Endothelial cell of hepatic sinusoid (primary cell): Measurements from ENCODE around the gene UBAC2.
"Not testable (repeated sequence)": the region's sequence is repeated elsewhere in the genome, so short reads cannot be mapped to it uniquely, and the experiment has no call there.

Experiments
- in situ Hi-C: cut with HindIII; loops from 2 replicates; pipeline ENCODE4 v1.10.0; 2017; ENCODE audit warnings: low sequenced_read_pairs

Gene UBAC2

DNA sequence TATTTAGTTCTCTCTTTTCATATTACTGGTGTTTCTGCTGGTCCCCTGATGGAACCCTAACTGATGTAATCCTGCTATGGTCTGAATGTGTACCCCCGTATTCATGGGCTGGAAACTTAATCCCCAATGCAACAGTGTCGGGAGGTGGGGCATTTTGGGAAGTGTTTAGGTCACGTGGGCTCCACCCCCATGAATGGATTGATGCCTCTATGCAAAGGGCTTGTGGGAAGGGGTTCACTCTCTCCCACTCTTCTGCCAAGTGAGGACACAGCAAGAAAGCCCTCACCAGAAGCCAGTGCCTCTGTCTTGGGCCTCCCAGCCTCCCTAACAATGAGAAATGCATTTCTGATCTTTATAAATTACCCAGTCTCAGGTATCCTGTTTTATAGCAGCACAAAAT is 21.2 kb upstream of the UBAC2 start:
- in situ Hi-C loops = no loop called here

DNA sequence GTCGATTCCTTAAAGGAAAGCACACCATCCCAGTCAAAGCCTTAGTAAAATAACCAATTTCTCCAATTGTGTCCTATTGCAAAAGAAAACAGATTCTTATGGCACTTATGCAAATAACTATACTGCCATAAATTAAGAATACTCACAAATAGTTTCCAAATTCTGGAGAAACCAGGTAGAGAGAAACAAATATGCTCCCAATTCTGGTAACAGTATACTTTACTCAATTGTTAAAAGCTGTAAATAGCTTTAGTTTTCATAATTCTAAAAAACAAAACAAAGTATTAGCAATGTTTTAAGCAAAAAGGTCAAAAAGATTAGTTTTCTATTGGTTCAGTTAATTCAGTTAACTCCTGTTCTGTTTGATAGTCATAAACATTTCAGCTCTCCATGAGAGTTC is 18.2 kb upstream of the UBAC2 start:
- in situ Hi-C loops = no loop called here

DNA sequence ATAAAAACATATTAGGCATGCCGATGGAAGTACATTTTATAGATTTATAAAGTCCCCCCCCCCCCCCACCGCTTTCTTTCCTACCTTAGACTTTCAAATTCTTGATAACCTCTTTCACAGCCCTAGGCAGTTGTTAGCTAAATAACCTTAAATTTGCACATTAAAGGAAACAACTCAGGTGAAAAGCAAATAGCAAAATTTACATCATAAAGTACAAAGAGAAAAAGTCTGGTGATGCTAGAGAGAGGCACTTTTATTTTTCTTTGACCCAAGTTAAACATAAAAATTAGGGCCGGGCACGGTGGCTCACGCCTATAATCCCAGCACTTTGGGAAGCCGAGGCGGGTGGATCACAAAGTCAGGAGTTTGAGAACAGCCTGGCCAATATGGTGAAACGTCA is 15.0 kb upstream of the UBAC2 start:
- in situ Hi-C loops = no loop called here

DNA sequence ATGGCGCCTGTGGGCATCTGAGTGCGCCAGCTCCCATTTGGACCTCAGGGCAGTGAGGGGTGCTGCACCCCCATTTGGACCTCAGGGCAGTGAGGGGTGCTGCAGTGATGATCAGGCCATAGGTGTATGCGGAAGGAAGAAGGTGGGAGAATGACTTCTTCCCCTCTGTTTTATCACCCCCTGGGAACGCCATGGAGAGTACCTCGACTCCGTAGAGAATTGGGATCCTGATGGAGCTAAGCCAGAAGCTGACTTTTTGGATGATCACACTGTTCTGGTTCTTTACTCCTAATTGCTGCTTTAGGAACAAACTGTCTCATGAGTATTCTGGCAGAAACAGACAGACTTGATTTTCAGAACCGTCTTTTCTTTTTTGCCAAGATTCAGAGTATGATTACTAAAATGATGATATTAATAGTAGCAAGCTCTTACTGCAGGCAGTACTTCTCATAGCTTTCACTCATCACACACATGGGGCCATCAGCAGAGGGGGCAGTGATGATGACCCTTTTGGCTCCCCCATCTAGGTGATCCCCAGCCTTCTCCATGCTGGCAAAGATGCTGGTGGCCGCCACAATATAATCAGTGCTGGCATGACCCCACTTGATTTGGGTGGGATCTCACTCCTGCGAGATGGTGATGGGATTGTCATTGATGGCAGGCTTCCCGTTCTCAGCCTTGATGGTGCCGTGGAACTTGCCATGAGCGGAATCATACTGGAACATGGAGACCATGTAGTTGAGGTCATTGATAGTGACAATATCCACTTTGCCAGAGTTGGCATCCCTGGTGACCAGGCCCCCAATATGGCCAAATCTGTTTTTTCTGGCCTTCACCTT is 10.3 kb upstream of the UBAC2 start:
- in situ Hi-C loops = no loop called here

DNA sequence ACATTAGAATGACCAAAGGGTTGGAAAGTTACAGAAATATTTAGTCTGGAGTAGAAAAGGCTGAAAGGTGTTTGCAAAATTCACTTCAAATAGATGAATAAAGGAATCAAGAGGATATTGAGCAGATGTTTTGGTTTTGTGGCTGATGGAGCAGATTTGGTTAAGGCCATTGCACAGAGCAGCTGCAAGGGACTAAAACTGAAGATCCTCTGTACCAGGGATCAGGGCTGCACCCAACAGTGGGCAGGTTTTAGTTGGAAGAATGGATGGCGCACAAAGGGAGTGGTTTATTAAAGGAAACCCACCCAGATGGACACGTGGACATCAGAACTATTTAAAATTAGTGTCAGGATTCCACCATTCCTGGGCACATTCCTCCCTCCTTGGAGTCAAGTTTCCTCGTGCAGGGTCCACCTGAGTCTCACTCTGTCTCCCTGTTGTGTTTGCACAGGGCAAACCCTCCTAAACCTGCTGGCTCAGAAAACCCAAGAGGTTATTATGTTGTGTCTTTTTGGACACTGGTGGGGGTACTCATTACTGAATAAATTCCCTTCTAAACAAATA is 9.2 kb upstream of the UBAC2 start:
- in situ Hi-C loops = no loop called here

DNA sequence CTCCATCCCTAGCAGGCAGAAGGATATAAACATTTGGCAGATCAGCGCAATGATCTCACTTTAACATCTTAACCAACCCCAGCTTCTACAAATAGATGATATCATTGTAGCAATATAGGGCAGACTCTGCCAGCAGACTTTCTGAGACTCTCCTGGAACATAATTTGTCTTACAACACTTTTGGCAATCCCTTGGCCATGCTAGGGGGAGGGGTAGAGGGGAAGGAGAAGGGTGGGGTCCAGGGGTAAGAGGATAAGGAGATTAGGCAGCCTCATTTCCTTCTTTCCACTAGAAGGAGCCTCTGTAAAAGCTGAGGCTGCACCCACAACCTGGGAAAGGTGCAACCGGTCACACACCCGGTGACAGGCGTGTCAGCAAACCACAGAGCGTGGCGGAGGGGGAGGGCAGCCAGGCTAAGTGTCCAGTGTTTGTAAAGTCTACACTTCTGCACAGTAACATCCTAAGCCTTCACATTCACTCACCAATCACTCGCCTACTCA is 8.7 kb upstream of the UBAC2 start:
- in situ Hi-C loops = no loop called here

DNA sequence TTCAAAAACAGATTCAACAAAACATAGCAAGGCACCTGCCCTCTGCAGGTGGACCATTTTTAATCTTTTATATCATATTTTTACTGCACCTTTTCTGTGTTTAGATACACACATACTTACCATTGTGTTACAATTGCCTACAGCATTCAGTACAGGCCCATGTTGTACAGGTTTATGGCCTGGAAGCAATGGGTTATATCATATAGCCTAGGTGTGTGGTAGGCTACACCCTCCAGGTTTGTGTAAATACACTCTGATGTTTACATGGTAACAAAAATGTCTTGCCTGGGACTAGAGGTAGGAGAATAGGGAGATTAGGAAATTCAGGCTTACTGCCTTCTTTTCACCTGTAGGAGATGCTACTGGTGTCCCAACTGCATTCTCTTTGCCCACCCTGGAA is 8.2 kb upstream of the UBAC2 start:
- in situ Hi-C loops = no loop called here

DNA sequence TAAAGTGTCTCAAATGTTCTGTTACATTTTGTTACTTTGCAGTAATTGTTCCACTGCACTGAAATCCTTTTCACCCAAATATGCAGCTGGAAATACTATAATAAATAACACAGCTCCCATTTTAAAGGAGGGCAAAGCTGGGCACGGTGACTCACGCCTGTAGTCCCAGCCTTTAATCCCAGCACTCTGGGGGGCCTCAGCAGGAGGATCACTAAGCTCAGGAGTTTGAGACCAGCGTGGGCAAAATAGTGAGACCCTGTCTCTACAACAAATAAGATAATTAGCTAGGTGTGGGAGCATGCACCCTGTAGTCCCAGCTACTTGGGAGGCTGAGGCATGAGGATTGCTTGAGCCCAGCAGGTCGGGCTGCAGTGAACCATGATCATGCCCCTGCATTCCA is 7.5 kb upstream of the UBAC2 start:
- in situ Hi-C loops = no loop called here

DNA sequence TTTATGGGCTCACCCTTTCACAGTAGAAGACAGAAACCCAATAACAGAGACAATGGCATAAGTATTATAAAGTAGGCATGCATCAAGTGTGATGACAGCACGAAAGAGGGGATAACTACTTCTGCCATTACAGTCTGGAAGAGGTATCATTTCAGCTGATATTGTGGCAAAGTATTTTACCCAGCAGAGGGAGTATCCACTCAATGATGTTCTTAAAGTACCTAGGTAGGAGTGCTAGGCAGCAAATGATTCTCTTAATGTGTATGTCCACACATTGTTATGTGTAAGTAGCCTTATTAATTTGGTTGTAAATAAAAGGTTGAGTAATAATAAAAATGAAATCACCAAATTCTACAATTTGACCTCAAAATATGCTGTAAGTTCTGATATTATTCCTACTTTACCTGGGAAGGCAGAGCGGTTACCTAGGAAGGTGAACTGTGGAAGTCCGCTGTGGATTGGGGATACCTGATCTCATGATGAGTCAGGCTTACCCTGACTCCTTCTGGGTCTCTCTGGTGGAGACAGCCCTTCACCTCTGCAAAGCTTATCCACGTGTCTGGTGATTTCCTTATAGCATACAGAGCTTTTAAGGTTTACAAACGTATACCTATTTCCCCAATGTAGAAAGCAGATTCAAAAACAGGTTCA is 4.1 kb upstream of the UBAC2 start:
- in situ Hi-C loops = no loop called here

DNA sequence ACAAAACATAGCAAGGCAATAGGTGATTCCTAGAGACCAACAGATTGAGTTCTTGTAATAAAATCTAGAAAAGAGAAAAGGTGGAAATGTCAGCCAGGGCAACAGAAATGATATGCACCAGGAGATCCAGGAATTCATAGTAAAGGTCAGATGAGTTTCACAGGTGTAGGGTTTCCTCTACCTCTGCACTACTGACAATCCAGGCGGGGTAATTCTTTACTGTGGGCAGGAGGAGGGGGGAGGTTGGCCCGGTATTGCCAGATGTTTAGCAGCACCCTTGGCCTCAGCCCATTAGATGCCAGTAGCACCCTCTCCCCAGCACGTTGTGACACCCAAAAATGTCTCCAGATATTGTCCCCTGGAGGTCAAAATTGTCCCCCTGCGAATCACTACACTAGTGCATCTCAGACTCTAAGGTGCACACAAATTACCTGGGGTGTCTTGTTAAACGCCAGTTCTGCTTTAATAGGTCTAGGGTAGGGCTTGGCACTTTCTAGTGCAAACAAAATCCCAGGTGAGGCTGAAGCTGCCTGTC is 3.5 kb upstream of the UBAC2 start:
- in situ Hi-C loops = no loop called here

DNA sequence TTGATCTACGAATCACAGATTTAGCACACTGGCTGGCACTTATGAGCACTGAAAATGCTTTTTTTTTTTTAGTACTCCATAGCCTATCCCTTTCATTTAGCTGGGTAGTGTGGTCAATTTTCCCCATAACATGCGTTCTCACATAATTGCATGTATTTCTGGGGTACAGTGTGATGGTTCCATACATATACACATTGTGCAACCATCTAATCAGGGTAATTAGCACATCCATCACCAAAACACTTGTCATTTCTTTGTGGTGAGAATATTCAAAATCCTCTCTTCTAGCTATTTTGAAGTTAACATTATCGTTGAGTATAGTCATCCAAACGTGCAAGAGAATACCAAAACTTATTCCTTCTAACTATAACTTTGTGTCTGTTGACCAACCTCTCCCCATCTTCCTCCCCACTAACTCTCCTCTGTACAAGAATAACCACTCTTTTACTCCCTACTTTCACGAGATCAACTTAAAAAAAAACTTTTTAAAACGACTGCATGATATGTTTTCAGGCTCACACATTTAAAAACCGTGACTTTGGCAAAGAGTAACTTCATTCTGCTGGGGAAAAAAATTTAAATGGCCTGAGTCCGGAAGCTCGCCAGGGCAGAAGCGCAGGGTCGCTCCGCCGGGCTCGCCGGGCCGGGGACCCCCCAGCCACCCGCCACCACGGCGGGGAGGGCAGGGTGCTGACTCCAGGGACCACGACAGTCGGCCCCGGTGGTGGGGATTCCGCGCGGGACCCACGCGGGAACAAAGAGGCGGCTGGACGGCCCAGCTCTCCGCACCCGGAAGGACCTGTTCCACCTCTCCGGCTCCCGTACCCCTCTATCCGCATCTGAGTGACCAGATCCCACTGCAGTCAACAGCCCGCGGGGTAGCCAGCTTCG is 868 bp upstream of the UBAC2 start:
- in situ Hi-C loops = no loop called here

DNA sequence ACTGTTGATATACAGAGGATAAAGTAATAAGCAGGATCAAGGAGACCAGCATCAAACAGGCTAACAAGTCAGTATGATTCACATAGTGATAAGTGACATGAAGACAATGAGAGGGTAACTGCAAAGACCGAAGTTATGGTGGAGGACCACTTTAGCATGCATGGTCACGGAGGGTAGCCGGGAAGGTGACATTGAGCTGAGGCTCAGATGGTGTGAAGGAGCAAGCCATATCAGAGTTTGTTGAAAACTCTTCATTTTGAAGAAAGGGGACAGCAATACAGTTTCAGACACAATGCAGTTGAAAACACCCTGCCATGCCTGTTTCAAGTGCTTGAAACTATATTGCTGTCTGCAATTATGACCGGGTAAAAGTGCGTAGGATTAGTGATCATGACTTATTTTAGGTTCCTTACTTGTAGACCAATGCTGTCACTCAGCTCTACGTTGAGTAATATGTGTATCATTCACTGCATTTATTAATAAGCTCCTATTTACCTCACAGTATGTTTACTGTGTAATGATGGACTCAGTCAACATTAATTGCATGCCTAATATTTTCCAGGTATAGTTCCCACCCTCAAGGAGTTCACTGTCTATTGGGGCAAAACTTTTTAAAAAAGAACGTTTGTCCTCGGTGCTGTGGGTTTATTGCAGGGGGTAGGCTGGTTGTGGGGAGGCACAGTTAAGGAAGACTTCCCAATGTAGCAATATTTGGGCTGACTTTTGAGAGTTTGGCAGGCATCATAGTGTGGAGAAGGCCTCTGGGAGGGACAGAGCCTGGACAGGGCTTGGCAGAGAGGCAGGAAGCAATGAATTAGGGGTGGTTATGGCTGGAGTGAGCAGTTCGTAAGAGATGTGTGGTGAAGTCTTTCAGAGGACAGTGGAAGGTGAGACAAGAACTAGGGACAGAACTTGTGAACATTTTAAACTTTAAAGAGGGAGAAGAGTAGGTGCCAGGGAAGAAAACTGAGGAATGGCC is 3.2 kb downstream of the UBAC2 start:
- in situ Hi-C loops = no loop called here

DNA sequence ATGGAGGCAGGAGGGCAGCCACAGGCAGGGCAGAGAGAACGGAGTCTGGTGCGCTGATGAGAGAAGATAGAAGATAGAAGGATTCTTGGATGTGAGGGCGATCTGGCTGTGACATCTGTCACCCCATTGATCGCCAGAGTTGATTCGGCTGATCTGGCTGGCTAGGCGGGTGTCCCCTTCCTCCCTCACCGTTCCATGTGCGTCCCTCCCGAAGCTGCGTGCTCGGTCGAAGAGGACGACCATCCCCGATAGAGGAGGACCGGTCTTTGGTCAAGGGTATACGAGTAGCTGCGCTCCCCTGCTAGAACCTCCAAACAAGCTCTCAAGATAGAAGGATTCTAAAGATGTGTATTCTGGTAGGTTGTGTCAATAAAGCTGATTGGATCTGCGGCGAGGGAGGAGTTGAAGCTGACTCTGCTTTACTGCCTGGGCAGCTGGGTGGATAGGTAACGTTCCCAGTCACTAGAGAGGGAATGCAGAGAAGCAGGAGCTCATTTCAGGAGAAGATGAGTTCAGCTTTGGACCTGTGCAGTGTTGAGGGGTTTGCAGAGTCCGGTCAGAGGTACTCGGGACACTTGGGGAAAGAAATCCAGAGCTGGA is 5.1 kb downstream of the UBAC2 start:
- in situ Hi-C loops = no loop called here

DNA sequence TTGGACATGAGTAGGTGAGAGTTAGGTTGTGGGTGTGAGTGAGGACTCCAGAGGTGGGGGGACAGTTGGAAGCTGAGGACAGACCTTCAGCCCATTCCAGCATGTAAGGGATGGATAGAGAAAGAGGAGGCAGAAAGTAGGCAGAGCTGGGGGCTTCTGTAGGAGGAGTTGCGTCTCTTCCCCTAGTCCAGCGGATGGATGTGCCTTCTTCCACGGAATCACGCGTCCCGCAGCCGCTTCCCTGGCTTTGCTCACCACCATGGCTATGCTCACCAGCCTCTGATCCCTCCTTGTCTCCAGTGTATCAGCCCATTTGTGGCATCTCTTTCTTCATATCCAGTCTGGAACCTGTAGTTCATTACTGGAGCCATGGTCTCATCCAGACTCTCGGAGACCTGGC is 5.6 kb downstream of the UBAC2 start:
- in situ Hi-C loops = no loop called here

DNA sequence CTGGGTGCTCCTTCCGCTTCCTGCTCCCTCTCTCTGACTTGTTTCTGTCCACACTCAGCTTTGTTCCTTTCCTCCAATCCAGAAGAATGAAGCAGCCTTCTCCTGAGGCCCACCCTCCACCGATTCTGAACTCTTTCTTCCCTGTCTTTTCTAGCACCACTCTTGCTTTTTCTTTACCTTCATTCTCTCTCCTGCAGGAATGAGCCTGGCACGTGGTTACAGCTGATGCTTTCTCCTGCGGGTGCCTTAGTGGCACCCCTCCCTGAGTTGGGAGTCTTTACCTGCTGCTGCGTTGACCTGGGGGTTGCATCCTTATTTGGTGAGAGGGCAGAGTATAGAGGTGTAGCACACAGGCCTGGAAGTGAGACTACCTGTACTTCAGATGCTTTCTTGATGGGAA is 6.2 kb downstream of the UBAC2 start:
- in situ Hi-C loops = no loop called here

DNA sequence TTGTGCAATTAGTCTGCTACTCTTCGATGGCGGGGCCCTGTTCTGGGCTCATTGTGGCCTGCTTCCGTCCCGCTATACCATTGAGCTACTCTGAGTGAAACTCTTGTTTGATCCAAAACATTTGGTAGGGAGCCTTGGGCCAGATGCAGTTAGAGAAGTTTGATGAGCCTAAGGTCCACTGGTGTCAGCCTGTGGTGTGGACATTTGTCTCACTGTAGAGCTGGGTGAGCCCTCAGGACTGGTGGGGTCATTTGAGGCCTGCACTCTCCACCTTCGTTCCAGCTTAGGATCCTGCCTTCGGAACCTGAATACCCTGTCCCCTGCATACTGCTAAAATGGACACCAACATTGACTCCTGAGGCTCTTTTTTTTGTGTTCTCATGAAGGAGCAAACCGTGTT is 6.9 kb downstream of the UBAC2 start:
- in situ Hi-C loops = no loop called here

DNA sequence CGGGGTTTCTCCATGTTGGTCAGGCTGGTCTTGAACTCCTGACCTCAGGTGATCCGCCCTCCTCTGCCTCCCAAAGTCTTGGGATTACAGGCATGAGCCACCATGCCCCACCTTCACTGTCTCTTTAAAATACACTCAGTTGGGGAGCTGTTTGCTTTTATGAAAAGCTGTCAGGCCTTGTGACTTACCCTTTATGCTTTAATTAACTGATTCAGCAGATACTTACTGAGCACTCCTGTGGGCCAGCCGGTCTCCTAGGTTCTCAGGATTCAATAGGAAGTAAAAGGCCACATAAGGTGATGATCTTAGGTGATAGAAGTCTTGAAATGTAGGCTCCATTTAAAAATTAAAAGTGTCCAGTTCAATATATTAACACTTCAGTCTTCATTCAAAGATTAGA is 7.5 kb downstream of the UBAC2 start:
- in situ Hi-C loops = no loop called here

DNA sequence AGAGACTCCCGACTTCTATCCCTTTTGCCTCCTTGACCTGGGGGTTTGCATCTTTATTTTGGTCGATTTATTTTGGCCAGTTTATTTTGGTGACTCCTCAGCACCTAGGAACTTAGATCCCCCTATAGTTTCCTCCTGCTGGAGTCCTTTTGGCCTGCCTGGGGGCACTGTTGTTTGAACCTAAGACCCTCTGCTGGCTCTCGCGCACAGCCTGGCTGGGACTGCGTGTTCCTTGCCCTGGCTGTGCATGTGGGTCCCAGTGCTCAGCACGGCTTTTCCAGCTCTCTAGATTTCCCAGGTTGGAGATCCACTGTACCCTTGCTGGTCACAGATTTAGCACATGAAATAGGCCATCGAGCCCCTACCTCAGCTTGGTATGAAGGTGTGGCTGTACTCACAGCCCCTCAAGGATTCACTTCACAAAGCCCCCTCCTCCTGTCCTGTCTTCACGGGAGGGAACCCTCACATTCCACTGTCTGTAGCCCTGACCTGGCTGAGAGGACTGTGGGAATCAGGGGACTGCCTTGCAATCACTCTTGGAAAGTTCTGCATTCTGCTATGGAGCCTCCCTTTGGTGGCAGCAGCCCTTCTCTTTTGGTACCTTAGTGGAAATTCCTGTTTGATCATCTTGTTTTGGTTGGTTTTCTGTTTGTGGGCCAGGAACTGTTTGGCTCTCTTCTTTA is 8.3 kb downstream of the UBAC2 start:
- in situ Hi-C loops = no loop called here

DNA sequence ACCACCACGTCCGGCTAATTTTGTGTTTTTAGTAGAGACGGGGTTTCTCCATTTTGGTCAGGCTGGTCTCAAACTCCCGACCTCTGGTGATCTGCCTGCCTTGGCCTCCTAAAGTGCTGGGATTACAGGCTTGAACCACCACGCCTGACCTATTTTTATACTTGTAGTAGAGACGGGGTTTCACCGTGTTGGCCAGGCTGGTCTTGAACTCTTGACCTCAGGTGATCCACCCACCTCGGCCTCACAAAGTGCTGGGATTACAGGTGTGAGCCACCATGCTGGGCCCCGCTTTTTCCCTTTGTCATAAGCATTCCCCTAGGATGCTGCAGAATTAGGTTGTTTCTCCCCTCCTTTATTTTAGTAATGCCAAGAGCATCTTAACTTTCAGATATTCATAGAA is 10.0 kb downstream of the UBAC2 start:
- in situ Hi-C loops = not testable (repeated sequence)
